Upper lobe of right lung (tissue), 1 donor: ENCODE results near the gene RAB10. TPM values are rescaled to one million over a fixed set of nuclear protein-coding genes. Genes with fewer than 3 reads are reported as not detected.
"Not testable (repeated sequence)": the region's sequence is repeated elsewhere in the genome, so short reads cannot be mapped to it uniquely, and the experiment has no call there.

Experiments used
- ATAC-seq: fragments of 200-7000 bp; cut with Tn5 transposase; one replicate; pipeline ENCODE4 v1.9.1; 2020; ENCODE audit warnings: mild to moderate bottlenecking, moderate library complexity
- DNase-seq: peaks from one replicate; pipeline ENCODE4 v3.0.0-alpha.2; 2020
- H3K27ac ChIP-seq: fragments of 200-600 bp; one replicate; pipeline ENCODE4 v1.8.0; 2022
- H3K27me3 ChIP-seq: fragments of 200-600 bp; one replicate; pipeline ENCODE4 v1.8.0; 2022; ENCODE audit warnings: mild to moderate bottlenecking
- H3K36me3 ChIP-seq: fragments of 200-600 bp; one replicate; pipeline ENCODE4 v1.8.0; 2022
- H3K4me1 ChIP-seq: fragments of 200-600 bp; one replicate; pipeline ENCODE4 v1.8.0; 2022
- H3K4me3 ChIP-seq: fragments of 200-600 bp; one replicate; pipeline ENCODE4 v1.8.0; 2022; ENCODE audit warnings: mild to moderate bottlenecking
- H3K9me3 ChIP-seq: fragments of 200-600 bp; one replicate; pipeline ENCODE4 v1.8.0; 2022
- CTCF ChIP-seq: fragments of 200-600 bp; IDR thresholded peaks from one replicate; pipeline ENCODE4 v1.8.0; 2022; ENCODE audit warnings: antibody characterized with exemption
- intact Hi-C: fragments of 100-400 bp; cut with DNase I; formaldehyde crosslinking; loops from one replicate; pipeline ENCODE4 v1.11.0; 2022
- total RNA-seq: library from RNA; stranded (reverse); fragmentation: NEBNext Ultra II Directional; extraction: Animal tissue kit (Norgen Biotek cat#: 25700); gene quantifications from one replicate; pipeline ENCODE4 v1.2.1, GENCODE V29; 2021
- donor health status: DM: no; HTN: yes; CAD: no; lungs with severe emphysema.

Gene RAB10
- total RNA-seq, 1 donor from 2014 or later = 111 TPM

DNA sequence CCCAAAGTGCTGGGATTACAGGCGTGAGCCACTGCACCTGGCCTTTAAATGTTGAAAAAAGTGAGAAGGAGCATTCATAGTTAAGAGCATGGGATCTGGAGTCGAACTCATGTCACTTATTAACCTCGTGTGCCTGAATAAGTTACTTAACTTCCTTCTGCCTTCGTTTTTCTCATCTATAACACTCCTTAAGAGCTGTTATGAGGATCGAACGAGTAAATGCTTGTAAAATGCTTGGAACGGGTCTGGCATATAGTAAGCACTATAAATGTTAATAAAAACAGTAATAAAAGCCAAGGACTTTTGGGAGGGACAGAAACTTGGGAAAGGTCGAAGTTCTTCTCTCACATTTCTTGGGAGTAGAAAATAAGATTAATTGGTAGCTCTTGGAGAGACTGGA lies 40.8 kb downstream of the RAB10 start:
- Histone ChIP-seq H3K36me3 (no peaks in the 10 kb centered on the region), H3K27me3 (no peaks in the 10 kb centered on the region), H3K27ac (no peak overlapping the region), H3K4me1 (peaks cover 13% of the 10 kb centered on the region), H3K9me3 (no peaks in the 10 kb centered on the region), H3K4me3 (no peak overlapping the region)
- intact Hi-C loops = no loop called here
- no peak for TF ChIP-seq CTCF
- ATAC-seq (no peak), DNase-seq (no peak)

DNA sequence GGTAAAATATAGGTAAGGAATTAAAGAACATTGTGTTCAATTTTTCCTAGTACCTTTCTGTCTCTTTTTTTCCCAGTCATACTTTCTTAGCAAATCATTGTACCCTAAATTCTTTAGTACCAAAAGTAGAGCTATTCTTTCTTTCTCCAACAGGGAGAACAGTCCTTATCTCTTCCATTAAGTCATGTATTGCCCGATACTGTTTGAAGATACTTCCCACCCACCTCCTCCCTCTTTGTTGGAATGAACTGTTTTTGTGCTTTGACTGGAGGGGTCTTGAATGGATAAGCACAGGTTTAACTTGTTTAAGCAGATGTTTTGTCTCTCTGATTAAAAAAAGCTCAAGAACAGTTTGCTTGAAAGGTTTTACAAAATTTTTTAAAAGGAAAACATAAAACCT lies 41.3 kb downstream of the RAB10 start:
- Histone ChIP-seq H3K4me1 (peaks cover 11% of the 10 kb centered on the region), H3K27ac (no peak overlapping the region), H3K9me3 (no peaks in the 10 kb centered on the region), H3K4me3 (no peak overlapping the region), H3K36me3 (no peaks in the 10 kb centered on the region), H3K27me3 (no peaks in the 10 kb centered on the region)
- intact Hi-C loops = no loop called here
- ATAC-seq = no peak
- DNase-seq = no peak
- no peak for TF ChIP-seq CTCF

DNA sequence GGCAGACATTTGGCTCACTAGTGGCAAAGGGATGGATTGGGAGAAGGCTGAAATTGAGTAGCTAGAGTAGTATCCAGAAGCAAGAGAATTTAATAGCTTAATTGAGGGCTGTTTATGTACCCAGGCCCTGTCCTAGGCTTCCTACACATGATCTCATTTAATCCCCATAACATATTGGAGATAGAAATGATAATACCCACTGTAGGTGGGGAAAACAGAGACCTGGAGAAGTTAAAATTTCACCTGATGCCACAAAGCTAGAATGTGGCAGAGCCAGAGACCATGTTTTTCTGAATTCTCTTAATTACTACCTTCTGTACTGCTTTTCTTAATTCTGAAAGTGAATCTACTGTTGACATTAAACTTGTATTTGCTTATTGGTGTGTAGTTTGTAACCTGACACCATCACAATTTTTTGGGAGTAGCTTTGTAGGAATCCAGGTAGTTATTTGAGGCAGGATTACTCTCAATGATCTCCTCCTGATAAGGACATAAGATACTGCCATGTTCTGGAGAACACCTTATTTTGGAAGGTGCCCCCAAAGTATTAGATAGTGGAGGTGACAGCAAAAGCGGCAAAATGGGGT lies 42.2 kb downstream of the RAB10 start:
- H3K9me3 ChIP-seq = no peaks in the 10 kb centered on the region
- no peaks in the 10 kb centered on the region for H3K36me3 ChIP-seq
- TF ChIP-seq CTCF = no peak
- no peak overlapping the region for H3K4me3 ChIP-seq
- H3K4me1 ChIP-seq = peaks cover 8% of the 10 kb centered on the region
- no peak overlapping the region for H3K27ac ChIP-seq
- no peak for DNase-seq
- intact Hi-C loops = no loop called here
- ATAC-seq = no peak
- H3K27me3 ChIP-seq = no peaks in the 10 kb centered on the region

DNA sequence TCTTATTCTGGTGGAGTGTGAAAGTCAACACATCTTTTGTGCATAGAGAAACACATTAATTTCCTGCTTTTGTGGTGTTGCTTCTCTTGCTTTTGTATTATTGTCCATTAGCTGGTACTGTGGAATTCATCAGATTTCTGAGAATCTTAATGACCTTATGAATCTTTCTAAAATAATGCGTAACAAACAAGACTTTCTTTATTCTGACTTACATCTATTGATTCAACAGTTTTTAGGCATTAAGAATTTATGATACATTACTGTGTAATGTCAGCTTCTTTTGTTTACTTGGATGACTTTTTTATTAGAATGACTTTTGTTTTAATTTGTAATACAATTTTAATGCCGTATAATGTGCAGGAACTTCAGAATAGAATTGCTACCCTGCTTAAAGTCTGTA lies 43.4 kb downstream of the RAB10 start:
- no peak for TF ChIP-seq CTCF
- peaks cover 8% of the 10 kb centered on the region for H3K4me1 ChIP-seq
- no peaks in the 10 kb centered on the region for H3K27me3 ChIP-seq
- H3K36me3 ChIP-seq = no peaks in the 10 kb centered on the region
- intact Hi-C loops = no loop called here
- no peak overlapping the region for H3K4me3 ChIP-seq
- H3K27ac ChIP-seq = no peak overlapping the region
- ATAC-seq (no peak), DNase-seq (no peak)
- H3K9me3 ChIP-seq = no peaks in the 10 kb centered on the region

DNA sequence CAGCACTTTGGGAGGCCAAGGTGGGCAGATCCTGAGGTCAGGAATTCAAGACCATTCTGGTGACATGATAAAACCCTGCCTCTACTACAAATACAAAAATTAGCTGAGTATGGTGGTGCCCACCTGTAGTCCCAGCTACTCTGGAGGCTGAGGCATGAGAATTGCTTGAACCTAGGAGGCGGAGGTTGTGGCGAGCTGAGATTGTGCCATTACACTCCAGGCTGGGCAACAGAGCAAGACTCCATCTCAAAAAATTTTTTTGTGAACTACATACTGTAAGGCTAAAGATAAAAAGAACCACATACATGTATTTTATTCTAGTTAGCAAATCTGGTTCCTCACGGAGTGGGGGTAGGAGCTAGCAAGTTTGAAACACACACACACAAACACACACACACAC lies 45.1 kb downstream of the RAB10 start:
- TF ChIP-seq CTCF = no peak
- no peak for ATAC-seq
- no peaks in the 10 kb centered on the region for H3K36me3 ChIP-seq
- H3K4me1 ChIP-seq = no peaks in the 10 kb centered on the region
- H3K27me3 ChIP-seq = no peaks in the 10 kb centered on the region
- DNase-seq = no peak
- intact Hi-C loops = no loop called here
- no peak overlapping the region for H3K4me3 ChIP-seq
- H3K27ac ChIP-seq = no peak overlapping the region
- H3K9me3 ChIP-seq = no peaks in the 10 kb centered on the region

DNA sequence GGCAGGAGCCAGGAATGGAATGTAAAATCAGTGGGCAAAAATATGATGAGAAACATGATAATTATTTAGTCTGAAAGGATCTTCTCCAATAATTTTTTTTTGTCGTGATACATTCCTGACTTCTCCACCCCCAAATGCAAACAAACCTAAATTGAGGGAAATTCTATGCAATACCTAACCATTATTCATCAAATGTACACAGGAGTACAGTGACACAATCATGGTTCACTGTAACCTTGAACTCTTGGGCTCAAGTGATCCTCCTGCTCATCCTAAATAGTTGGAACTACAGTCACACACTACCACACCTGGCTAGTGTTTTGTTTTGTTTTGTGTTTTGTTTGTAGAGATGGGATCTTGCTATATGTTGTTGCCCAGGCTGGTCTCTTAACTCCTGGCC lies 46.5 kb downstream of the RAB10 start:
- ATAC-seq (no peak), DNase-seq (no peak)
- H3K27ac ChIP-seq = no peak overlapping the region
- intact Hi-C loops = no loop called here
- no peaks in the 10 kb centered on the region for H3K36me3 ChIP-seq
- H3K9me3 ChIP-seq = no peaks in the 10 kb centered on the region
- no peak for TF ChIP-seq CTCF
- no peaks in the 10 kb centered on the region for H3K27me3 ChIP-seq
- no peaks in the 10 kb centered on the region for H3K4me1 ChIP-seq
- H3K4me3 ChIP-seq = no peak overlapping the region

DNA sequence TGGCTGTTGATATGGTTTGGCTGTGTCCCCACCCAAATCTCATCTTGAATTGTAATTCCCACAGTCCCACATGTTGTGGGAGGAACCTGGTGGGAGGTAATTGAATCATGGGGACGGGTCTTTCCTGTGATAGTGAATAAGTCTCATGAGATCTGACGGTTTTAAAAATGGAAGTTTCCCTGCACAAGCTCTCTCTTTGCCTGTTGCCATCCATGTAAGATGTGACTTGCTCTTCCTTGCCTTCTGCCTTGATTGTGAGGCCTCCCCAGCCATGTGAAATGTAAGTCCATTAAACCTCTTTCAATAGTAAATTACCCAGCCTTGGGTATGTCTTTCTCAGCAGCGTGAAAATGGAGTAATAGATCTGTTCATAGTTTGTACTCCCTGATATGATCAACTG lies 47.0 kb downstream of the RAB10 start:
- H3K36me3 ChIP-seq, H3K4me3 ChIP-seq, DNase-seq, H3K4me1 ChIP-seq, H3K27me3 ChIP-seq, H3K27ac ChIP-seq, intact Hi-C loops, H3K9me3 ChIP-seq, ATAC-seq: not testable (repeated sequence)
